Skeletal muscle satellite cell (primary cell): ENCODE data around the gene SYPL2.

Experiments used
- H3K27me3 ChIP-seq: 2 replicates; pipeline ENCODE4 v1.7.0; 2013; ENCODE audit warnings: low read length; ENCODE audit not compliant: control insufficient read depth, insufficient read depth
- H3K36me3 ChIP-seq: 2 replicates; pipeline ENCODE4 v1.7.0; 2013; ENCODE audit warnings: mild to moderate bottlenecking, control low read depth, low read length; ENCODE audit not compliant: insufficient read depth
- H3K4me1 ChIP-seq: 2 replicates; pipeline ENCODE4 v1.7.0; 2013; ENCODE audit warnings: low read length; ENCODE audit not compliant: control insufficient read depth, insufficient read depth
- H3K4me2 ChIP-seq: 2 replicates; pipeline ENCODE4 v1.7.0; 2013; ENCODE audit warnings: mild to moderate bottlenecking, low read length
- H3K4me3 ChIP-seq: 2 replicates; pipeline ENCODE4 v1.7.0; 2013; ENCODE audit warnings: low read length
- H3K9ac ChIP-seq: 2 replicates; pipeline ENCODE4 v1.7.0; 2013; ENCODE audit warnings: mild to moderate bottlenecking, low read depth, low read length, moderate library complexity
- H3K9me3 ChIP-seq: replicated peaks from 2 replicates; pipeline ENCODE4 v1.7.0; 2013; ENCODE audit warnings: mild to moderate bottlenecking, control low read depth, low read length

SYPL2 gene

GRCh38 chr1:109493805-109494539 lies 27.6 kb downstream of the SYPL2 start, which contains the start of gene CYB561D1:
CYB561D1 (plus strand) TSS chr1:109494094; CDS start chr1:109494140, 46 bp downstream.
- H3K9ac ChIP-seq: peak within 1 kb of the TSS; percentile 79
- peak within 1 kb of the TSS; percentile 93 for H3K4me3 ChIP-seq
- no peaks in the 10 kb centered on the region for H3K27me3 ChIP-seq
- H3K36me3 ChIP-seq: peaks cover 29% of the 10 kb centered on the region
- H3K4me1 ChIP-seq: peaks cover 21% of the 10 kb centered on the region
- peak within 1 kb of the TSS; percentile 85 for H3K4me2 ChIP-seq
- H3K9me3 ChIP-seq: no peaks in the 10 kb centered on the region

GRCh38 chr1:109495738-109496137 lies 29.4 kb downstream of the SYPL2 start:
- no peaks in the 10 kb centered on the region for H3K27me3 ChIP-seq
- H3K4me2 ChIP-seq: no peak overlapping the region
- no peak overlapping the region for H3K9ac ChIP-seq
- H3K9me3 ChIP-seq: no peaks in the 10 kb centered on the region
- no peak overlapping the region for H3K4me3 ChIP-seq
- H3K4me1 ChIP-seq: peaks cover 30% of the 10 kb centered on the region
- peaks cover 31% of the 10 kb centered on the region for H3K36me3 ChIP-seq

- peaks cover 28% of the 10 kb centered on the region for H3K36me3 ChIP-seq
- no peak overlapping the region for H3K9ac ChIP-seq
Measured at GRCh38 chr1:109497449-109498160, 31.3 kb downstream of the SYPL2 start.

GRCh38 chr1:109498161-109498801 lies 31.9 kb downstream of the SYPL2 start:
- no peaks in the 10 kb centered on the region for H3K27me3 ChIP-seq
- no peak overlapping the region for H3K4me2 ChIP-seq
- peaks cover 31% of the 10 kb centered on the region for H3K36me3 ChIP-seq
- H3K9me3 ChIP-seq: no peaks in the 10 kb centered on the region
- peaks cover 30% of the 10 kb centered on the region for H3K4me1 ChIP-seq
- H3K9ac ChIP-seq: no peak overlapping the region
- no peak overlapping the region for H3K4me3 ChIP-seq

More at GRCh38 chr1:109497449-109498160, 31.3 kb downstream of the SYPL2 start:
- no peaks in the 10 kb centered on the region for H3K27me3 ChIP-seq
- H3K4me1 ChIP-seq: peaks cover 30% of the 10 kb centered on the region
- no peak overlapping the region for H3K4me2 ChIP-seq
- H3K4me3 ChIP-seq: no peak overlapping the region
- no peaks in the 10 kb centered on the region for H3K9me3 ChIP-seq

GRCh38 chr1:109499081-109499480 lies 32.7 kb downstream of the SYPL2 start:
- Histone ChIP-seq H3K27me3 (no peaks in the 10 kb centered on the region), H3K4me3 (no peak overlapping the region), H3K9ac (no peak overlapping the region), H3K4me2 (peak overlapping the region; percentile 30), H3K4me1 (peaks cover 26% of the 10 kb centered on the region), H3K36me3 (peaks cover 31% of the 10 kb centered on the region), H3K9me3 (no peaks in the 10 kb centered on the region)

GRCh38 chr1:109499661-109500536 lies 33.6 kb downstream of the SYPL2 start:
- peaks cover 31% of the 10 kb centered on the region for H3K36me3 ChIP-seq
- H3K9ac ChIP-seq: no peak overlapping the region
- H3K27me3 ChIP-seq: no peaks in the 10 kb centered on the region
- no peaks in the 10 kb centered on the region for H3K9me3 ChIP-seq
- H3K4me3 ChIP-seq: no peak overlapping the region
- peaks cover 21% of the 10 kb centered on the region for H3K4me1 ChIP-seq
- H3K4me2 ChIP-seq: no peak overlapping the region

- peaks cover 18% of the 10 kb centered on the region for H3K4me1 ChIP-seq
- no peak overlapping the region for H3K9ac ChIP-seq
- H3K4me3 ChIP-seq: no peak overlapping the region
- H3K4me2 ChIP-seq: no peak overlapping the region
- no peaks in the 10 kb centered on the region for H3K9me3 ChIP-seq
- peaks cover 26% of the 10 kb centered on the region for H3K36me3 ChIP-seq
- no peaks in the 10 kb centered on the region for H3K27me3 ChIP-seq
Measured at GRCh38 chr1:109500941-109501381, 34.6 kb downstream of the SYPL2 start.

- H3K36me3 ChIP-seq: peaks cover 18% of the 10 kb centered on the region
- H3K9me3 ChIP-seq: no peaks in the 10 kb centered on the region
- H3K9ac ChIP-seq: no peak overlapping the region
- no peaks in the 10 kb centered on the region for H3K27me3 ChIP-seq
- no peak overlapping the region for H3K4me3 ChIP-seq
- peaks cover 18% of the 10 kb centered on the region for H3K4me1 ChIP-seq
- no peak overlapping the region for H3K4me2 ChIP-seq
Measured at GRCh38 chr1:109501644-109502363, 35.5 kb downstream of the SYPL2 start.

- H3K4me1 ChIP-seq: peaks cover 18% of the 10 kb centered on the region
- peaks cover 4% of the 10 kb centered on the region for H3K27me3 ChIP-seq
- H3K4me2 ChIP-seq: no peak overlapping the region
- no peaks in the 10 kb centered on the region for H3K9me3 ChIP-seq
- no peak overlapping the region for H3K9ac ChIP-seq
- no peak overlapping the region for H3K4me3 ChIP-seq
- peaks cover 16% of the 10 kb centered on the region for H3K36me3 ChIP-seq
Measured at GRCh38 chr1:109502364-109502851, 36.1 kb downstream of the SYPL2 start.

GRCh38 chr1:109503935-109504334 lies 37.6 kb downstream of the SYPL2 start:
- Histone ChIP-seq H3K9me3 (no peaks in the 10 kb centered on the region), H3K27me3 (peaks cover 20% of the 10 kb centered on the region), H3K4me1 (peaks cover 9% of the 10 kb centered on the region)

More at GRCh38 chr1:109503935-109504334, 37.6 kb downstream of the SYPL2 start:
- H3K4me3 ChIP-seq: no peak overlapping the region
- no peak overlapping the region for H3K4me2 ChIP-seq
- no peak overlapping the region for H3K9ac ChIP-seq
- peaks cover 11% of the 10 kb centered on the region for H3K36me3 ChIP-seq
